Hepatocyte (in vitro differentiated cells): ENCODE measurements around the gene SUMO4.

Experiments
- CTCF ChIP-seq: fragments of 200-600 bp; sonication (generic); IDR thresholded peaks from 2 replicates; pipeline ENCODE4 v1.5.1; 2016; ENCODE audit warnings: antibody characterized with exemption, mild to moderate bottlenecking; ENCODE audit not compliant: poor library complexity
- EZH2 ChIP-seq: fragments of 200-600 bp; sonication (generic); IDR thresholded peaks from 2 replicates; pipeline ENCODE4 v1.6.1; 2016; ENCODE audit warnings: antibody characterized with exemption, mild to moderate bottlenecking, borderline replicate concordance

GRCh38 chr6:149429427-149430360 is 29.6 kb downstream of the SUMO4 start:
- TF ChIP-seq CTCF = peak; percentile 8
- no peak for TF ChIP-seq EZH2
